AG09319 (cell line): Measurements from ENCODE around the gene CYB5R3.

Experiments
- DNase-seq: peaks from one replicate; pipeline ENCODE4 v3.0.0-alpha.2; 2010; ENCODE audit warnings: low read depth; ENCODE audit errors: extremely low read depth
- CTCF ChIP-seq: IDR thresholded peaks from 2 replicates; pipeline ENCODE4 v1.5.1; 2011; ENCODE audit warnings: low read depth, mild to moderate bottlenecking, inconsistent platforms, low read length, moderate library complexity

CYB5R3 gene

GRCh38 chr22:42602470-42602869, 46.7 kb downstream of the CYB5R3 start:
- no peak for TF ChIP-seq CTCF
- DNase-seq = no peak

GRCh38 chr22:42601879-42602465, 47.2 kb downstream of the CYB5R3 start:
- no peak for TF ChIP-seq CTCF
- no peak for DNase-seq

- TF ChIP-seq CTCF = no peak
- no peak for DNase-seq
These were observed 52.2 kb downstream of the CYB5R3 start for GRCh38 chr22:42596863-42597530.

- TF ChIP-seq CTCF = no peak
- no peak for DNase-seq
These were observed 52.9 kb downstream of the CYB5R3 start for GRCh38 chr22:42596336-42596735.

GRCh38 chr22:42595434-42595833, 53.8 kb downstream of the CYB5R3 start:
- no peak for TF ChIP-seq CTCF
- no peak for DNase-seq

GRCh38 chr22:42591987-42592386, 57.2 kb downstream of the CYB5R3 start:
- TF ChIP-seq CTCF = no peak
- no peak for DNase-seq

GRCh38 chr22:42587588-42588175, 61.5 kb downstream of the CYB5R3 start:
- no peak for DNase-seq

More at GRCh38 chr22:42587588-42588175, 61.5 kb downstream of the CYB5R3 start:
- no peak for TF ChIP-seq CTCF
